Caco-2 (cell line): ENCODE data around the gene NPHP4. TPM values are rescaled to one million over a fixed set of nuclear protein-coding genes. Genes with fewer than 3 reads are reported as not detected.

Source experiments
- BruUV-seq: library from RNA; stranded (reverse); fragments of 400-500 nt; replicated peaks from 2 replicates; lab custom pipeline; 2021; lab: Mats Ljungman, UMichigan
- CTCF ChIA-PET: fragments of 300-600 bp; sonication (Branson Sonifier 250); formaldehyde crosslinking; loops from one replicate; lab custom pipeline; 2022; ENCODE audit warnings: antibody characterized with exemption; lab: Charles Lee
- POLR2A ChIA-PET: fragments of 300-600 bp; sonication (Branson Sonifier 250); formaldehyde crosslinking; loops from one replicate; lab custom pipeline; 2022; ENCODE audit warnings: antibody characterized with exemption; lab: Charles Lee
- DNase-seq, 2 experiments: peaks; one replicate each; pipeline versions ENCODE4 v3.0.0 to v3.0.0-alpha.2; 2020 to 2022
- H3K27me3 ChIP-seq: replicated peaks from 2 replicates; pipeline ENCODE4 v1.6.0; 2011; ENCODE audit warnings: low read length; ENCODE audit not compliant: control insufficient read depth, insufficient read depth
- H3K36me3 ChIP-seq: 2 replicates; pipeline ENCODE4 v1.5.1; 2011; ENCODE audit warnings: low read length; ENCODE audit not compliant: control insufficient read depth, insufficient read depth
- H3K4me1 ChIP-seq: fragments of 250-450 bp; sonication (Bioruptor Pico); 2 replicates; pipeline ENCODE4 v1.5.1; 2020; ENCODE audit warnings: mild to moderate bottlenecking
- H3K4me3 ChIP-seq: 2 replicates; pipeline ENCODE4 v1.5.1; 2011; ENCODE audit warnings: low read depth, mild to moderate bottlenecking, control low read depth, low read length
- H3K9me3 ChIP-seq: fragments of 250-450 bp; sonication (Bioruptor Pico); 2 replicates; pipeline ENCODE4 v1.5.1; 2020; ENCODE audit warnings: mild to moderate bottlenecking, moderate library complexity
- H3K27ac Mint-ChIP-seq: one replicate; pipeline ENCODE4 v1.8.0; 2022; ENCODE audit warnings: mixed read lengths; ENCODE audit not compliant: unreplicated experiment
- H3K27me3 Mint-ChIP-seq: one replicate; pipeline ENCODE4 v1.8.0; 2022; ENCODE audit warnings: mixed read lengths; ENCODE audit not compliant: insufficient read depth, unreplicated experiment
- H3K36me3 Mint-ChIP-seq: one replicate; pipeline ENCODE4 v1.8.0; 2022; ENCODE audit warnings: mild to moderate bottlenecking, mixed read lengths; ENCODE audit not compliant: insufficient read depth, unreplicated experiment
- H3K4me1 Mint-ChIP-seq: one replicate; pipeline ENCODE4 v1.8.0; 2022; ENCODE audit warnings: low read depth, mixed read lengths; ENCODE audit not compliant: unreplicated experiment
- H3K4me3 Mint-ChIP-seq: one replicate; pipeline ENCODE4 v1.8.0; 2022; ENCODE audit warnings: mild to moderate bottlenecking, moderate library complexity, mixed read lengths; ENCODE audit not compliant: unreplicated experiment
- H3K9me3 Mint-ChIP-seq: one replicate; pipeline ENCODE4 v1.8.0; 2022; ENCODE audit warnings: mixed read lengths; ENCODE audit not compliant: unreplicated experiment
- CTCF ChIP-seq, 2 experiments: fragments of 200-600 bp in 1 of 2; IDR thresholded peaks; 1 replicate in 1 of 2; 2 replicates in 1 of 2; pipeline versions ENCODE4 v1.5.1 to v1.8.0; 2011 to 2022; ENCODE audit warnings: antibody characterized with exemption in 1 of 2, control low read depth in 1 of 2, inconsistent platforms in 1 of 2, low read depth in 1 of 2, low read length in 1 of 2, mild to moderate bottlenecking in 1 of 2, moderate library complexity in 1 of 2; ENCODE audit not compliant: insufficient read depth in 1 of 2, severe bottlenecking in 1 of 2, unreplicated experiment in 1 of 2
- intact Hi-C: fragments of 100-400 bp; cut with micrococcal nuclease; formaldehyde crosslinking; loops from one replicate; pipeline ENCODE4 v1.10.0; 2022; ENCODE audit not compliant: unreplicated experiment
- total RNA-seq: library from RNA; stranded (reverse); gene quantifications from 2 replicates; pipeline ENCODE4 v1.2.3, GENCODE V29; 2022

Gene NPHP4
- total RNA-seq, 1 experiment from 2014 or later: 12.3 TPM

- H3K4me1 Mint-ChIP-seq: no peaks in the 10 kb centered on the region
- H3K36me3 Mint-ChIP-seq: peaks cover 8% of the 10 kb centered on the region
- ChIA-PET CTCF (no interaction called here), POLR2A (no interaction called here)
- Histone ChIP-seq H3K4me1 (no peaks in the 10 kb centered on the region), H3K36me3 (no peaks in the 10 kb centered on the region; the same call in 1 of the 2 replicates), H3K27me3 (no peaks in the 10 kb centered on the region), H3K9me3 (no peaks in the 10 kb centered on the region), H3K4me3 (no peak overlapping the region)
- no peak overlapping the region for H3K4me3 Mint-ChIP-seq
- intact Hi-C loops: no loop called here
- TF ChIP-seq CTCF (IDR thresholded peaks at IDR 0.05; ENCODE audit: insufficient read depth in 1 of 2, low read depth in 1 of 2, low read length in 1 of 2, severe bottlenecking in 1 of 2, unreplicated experiment in 1 of 2): no peak
- H3K27me3 Mint-ChIP-seq: no peaks in the 10 kb centered on the region
- peaks cover 9% of the 10 kb centered on the region for H3K9me3 Mint-ChIP-seq
- no peak for DNase-seq
- no peak overlapping the region for H3K27ac Mint-ChIP-seq
- no TSS peak for BruUV-seq
These were observed 109.7 kb downstream of the NPHP4 start for GRCh38 chr1:5882367-5883128.

- Histone ChIP-seq H3K9me3 (no peaks in the 10 kb centered on the region), H3K4me3 (no peak overlapping the region), H3K27me3 (no peaks in the 10 kb centered on the region), H3K4me1 (no peaks in the 10 kb centered on the region), H3K36me3 (no peaks in the 10 kb centered on the region; the same call in 1 of the 2 replicates)
- H3K4me1 Mint-ChIP-seq: no peaks in the 10 kb centered on the region
- H3K36me3 Mint-ChIP-seq: peaks cover 8% of the 10 kb centered on the region
- H3K27me3 Mint-ChIP-seq: no peaks in the 10 kb centered on the region
- H3K4me3 Mint-ChIP-seq: no peak overlapping the region
- BruUV-seq: no TSS peak
- intact Hi-C loops: no loop called here
- POLR2A ChIA-PET: no interaction called here
- no peak for TF ChIP-seq CTCF (IDR thresholded peaks at IDR 0.05; ENCODE audit: insufficient read depth in 1 of 2, low read depth in 1 of 2, low read length in 1 of 2, severe bottlenecking in 1 of 2, unreplicated experiment in 1 of 2)
- CTCF ChIA-PET: no interaction called here
- no peak overlapping the region for H3K27ac Mint-ChIP-seq
- H3K9me3 Mint-ChIP-seq: peaks cover 9% of the 10 kb centered on the region
- DNase-seq: no peak
These were observed 110.6 kb downstream of the NPHP4 start for GRCh38 chr1:5881526-5882222.

GRCh38 chr1:5880630-5881405 lies 111.4 kb downstream of the NPHP4 start:
- no peak for DNase-seq
- no peak overlapping the region for H3K27ac Mint-ChIP-seq
- H3K36me3 Mint-ChIP-seq: peaks cover 8% of the 10 kb centered on the region
- BruUV-seq: no TSS peak
- H3K4me1 Mint-ChIP-seq: no peaks in the 10 kb centered on the region
- TF ChIP-seq CTCF (IDR thresholded peaks at IDR 0.05; ENCODE audit: insufficient read depth in 1 of 2, low read depth in 1 of 2, low read length in 1 of 2, severe bottlenecking in 1 of 2, unreplicated experiment in 1 of 2): no peak
- Histone ChIP-seq H3K4me3 (no peak overlapping the region), H3K4me1 (no peaks in the 10 kb centered on the region), H3K27me3 (no peaks in the 10 kb centered on the region), H3K9me3 (no peaks in the 10 kb centered on the region), H3K36me3 (no peaks in the 10 kb centered on the region; the same call in 1 of the 2 replicates)
- H3K4me3 Mint-ChIP-seq: no peak overlapping the region
- ChIA-PET POLR2A (no interaction called here), CTCF (no interaction called here)
- no peaks in the 10 kb centered on the region for H3K27me3 Mint-ChIP-seq
- H3K9me3 Mint-ChIP-seq: peaks cover 9% of the 10 kb centered on the region
- intact Hi-C loops: no loop called here
